HepG2 (cell line): ENCODE data around the gene ELN. TPM values are rescaled to one million over a fixed set of nuclear protein-coding genes. Genes with fewer than 3 reads are reported as not detected.

Source experiments
- ATAC-seq: fragments of 200-7000 bp; cut with Tn5 transposase; 3 replicates; pipeline ENCODE4 v1.9.1; 2020; ENCODE audit warnings: mild to moderate bottlenecking, moderate library complexity
- BruUV-seq: library from RNA; stranded (reverse); fragments of 400-500 nt; replicated peaks from 2 replicates; lab custom pipeline; 2021; lab: Mats Ljungman, UMichigan
- CTCF ChIA-PET: fragments of 300-600 bp; formaldehyde crosslinking; extraction: SDS; loops from one replicate; lab custom pipeline; 2021; ENCODE audit warnings: low total read pairs, inconsistent platforms, low intra/inter-chr PET ratio; lab: Yijun Ruan, JAX
- POLR2A ChIA-PET: fragments of 350-600 bp; sonication (Branson Sonifier 250); formaldehyde crosslinking; loops from one replicate; lab custom pipeline; 2020; ENCODE audit warnings: antibody characterized with exemption, inconsistent platforms; lab: Yijun Ruan, JAX
- DNase-seq: peaks from one replicate; pipeline ENCODE4 v3.0.0-alpha.2; 2015; ENCODE audit warnings: low spot score
- FAIRE-seq: peaks from 3 replicates; lab custom pipeline; 2011; peaks lifted over from hg19 to GRCh38; lab: Jason Lieb, UNC
- H2AFZ ChIP-seq: one replicate; pipeline ENCODE4 v1.6.1; 2011; ENCODE audit warnings: low read length, inconsistent platforms
- H3K27ac ChIP-seq: fragments of 300-600 bp; 3 replicates; pipeline ENCODE4 v1.8.0; 2011; ENCODE audit warnings: mixed run types, mild to moderate bottlenecking, mixed read lengths, low read length, inconsistent platforms; ENCODE audit not compliant: insufficient read depth; ENCODE audit errors: extremely low read length
- H3K27me3 ChIP-seq, 2 experiments: fragments of 200-600 bp in 1 of 2; 2 replicates in 1 of 2; 3 replicates in 1 of 2; pipeline versions ENCODE4 v1.6.0 to v1.8.0; 2011; ENCODE audit warnings: low read length in 2 of 2, mild to moderate bottlenecking in 2 of 2, moderate library complexity in 2 of 2, inconsistent platforms in 1 of 2; ENCODE audit not compliant: insufficient read depth in 2 of 2, control insufficient read depth in 1 of 2
- H3K36me3 ChIP-seq, 2 experiments: fragments of 200-600 bp in 1 of 2; replicated peaks in 1 of 2; 2 replicates in 1 of 2; 3 replicates in 1 of 2; pipeline versions ENCODE4 v1.5.1 to v1.8.0; 2011; ENCODE audit warnings: low read length in 2 of 2, inconsistent platforms in 1 of 2; ENCODE audit not compliant: insufficient read depth in 2 of 2, control insufficient read depth in 1 of 2
- H3K4me1 ChIP-seq: 2 replicates; pipeline ENCODE4 v1.5.1; 2012; ENCODE audit warnings: low read length, inconsistent platforms; ENCODE audit not compliant: insufficient read depth
- H3K4me2 ChIP-seq: 2 replicates; pipeline ENCODE4 v1.6.0; 2011; ENCODE audit warnings: low read depth, low read length, inconsistent platforms
- H3K4me3 ChIP-seq, 3 experiments: fragments of 200-600 bp in 1 of 3; sonication (generic), shearing (Covaris generic) in 1 of 3; replicated peaks in 1 of 3; 2 replicates each; pipeline ENCODE4 v1.5.1; 2011 to 2016; ENCODE audit warnings: low read length in 3 of 3, inconsistent platforms in 2 of 3, low read depth in 2 of 3, mild to moderate bottlenecking in 2 of 3, control low read depth in 1 of 3, mixed read lengths in 1 of 3; ENCODE audit not compliant: insufficient read depth in 1 of 3
- H3K79me2 ChIP-seq: one replicate; pipeline ENCODE4 v1.6.1; 2011; ENCODE audit warnings: low read length, inconsistent platforms; ENCODE audit not compliant: insufficient read depth
- H3K9ac ChIP-seq: 2 replicates; pipeline ENCODE4 v1.6.0; 2011; ENCODE audit warnings: mild to moderate bottlenecking, low read depth, low read length, inconsistent platforms; ENCODE audit not compliant: insufficient read depth
- H3K9me3 ChIP-seq: 2 replicates; pipeline ENCODE4 v1.5.1; 2012; ENCODE audit warnings: mild to moderate bottlenecking, low read length
- H4K20me1 ChIP-seq: 2 replicates; pipeline ENCODE4 v1.6.0; 2011; ENCODE audit warnings: inconsistent platforms, mild to moderate bottlenecking, low read length, moderate library complexity; ENCODE audit not compliant: insufficient read depth
- FOXA3 ChIP-seq: IDR thresholded peaks from 2 replicates; pipeline ENCODE4 v1.6.1; 2016; ENCODE audit warnings: missing genetic modification reagents, missing compliant biosample characterization
- FOXO1 ChIP-seq: sonication (generic); formaldehyde crosslinking; IDR thresholded peaks from 2 replicates; pipeline ENCODE4 v1.4.0; 2020; ENCODE audit warnings: missing genetic modification reagents
- HHEX ChIP-seq: IDR thresholded peaks from 2 replicates; pipeline ENCODE4 v1.6.1; 2016; ENCODE audit warnings: control low read depth
- JUNB ChIP-seq: sonication (generic); formaldehyde crosslinking; IDR thresholded peaks from 2 replicates; pipeline ENCODE4 v1.8.0; 2022; ENCODE audit warnings: missing genetic modification reagents, mild to moderate bottlenecking, borderline replicate concordance
- LCORL ChIP-seq, 2 experiments: fragments of 450-650 bp in 1 of 2; sonication (generic) in 1 of 2; formaldehyde crosslinking in 1 of 2; IDR thresholded peaks; 2 replicates each; pipeline versions ENCODE4 v1.5.0 to v1.6.1; 2017 to 2020; ENCODE audit warnings: antibody characterized with exemption in 1 of 2, missing genetic modification reagents in 1 of 2
- PHF21A ChIP-seq: sonication (generic); formaldehyde crosslinking; IDR thresholded peaks from 2 replicates; pipeline ENCODE4 v1.5.0; 2020; ENCODE audit warnings: mild to moderate bottlenecking, missing genetic modification reagents
- RXRA ChIP-seq: sonication (generic); formaldehyde crosslinking; IDR thresholded peaks from 2 replicates; pipeline ENCODE4 v1.5.1; 2020; ENCODE audit warnings: missing genetic modification reagents
- TCF7 ChIP-seq: sonication (generic); IDR thresholded peaks from 2 replicates; pipeline ENCODE4 v1.6.1; 2016; ENCODE audit warnings: antibody characterized with exemption, low read depth
- ZNF292 ChIP-seq: sonication (generic); formaldehyde crosslinking; IDR thresholded peaks from 2 replicates; pipeline ENCODE4 v1.8.1; 2022; ENCODE audit warnings: mild to moderate bottlenecking, low read depth, missing genetic modification reagents, borderline replicate concordance
- ZNF331 ChIP-seq: sonication (generic); formaldehyde crosslinking; IDR thresholded peaks from 2 replicates; pipeline ENCODE4 v1.4.0; 2020; ENCODE audit warnings: missing genetic modification reagents
- ZNF33A ChIP-seq: sonication (generic); formaldehyde crosslinking; IDR thresholded peaks from 2 replicates; pipeline ENCODE4 v1.5.1; 2020; ENCODE audit warnings: missing genetic modification reagents, mild to moderate bottlenecking, moderate library complexity, borderline replicate concordance
- ZNF891 ChIP-seq: sonication (generic); formaldehyde crosslinking; IDR thresholded peaks from 2 replicates; pipeline ENCODE4 v1.5.0; 2020; ENCODE audit warnings: mild to moderate bottlenecking, missing genetic modification reagents
- WGBS: methylation state at CpG from one replicate; pipeline ENCODE4 v1.1.6; 2017; ENCODE audit warnings: low lambda C conversion rate; 5-methylcytosine and 5-hydroxymethylcytosine counted together
- in situ Hi-C: cut with HindIII; loops from 2 replicates; pipeline ENCODE4 v1.10.0; 2017; ENCODE audit warnings: low pct_unique_long_range_greater_than_20kb; ENCODE audit not compliant: extremely low pct_ligation_motif_present
- intact Hi-C: fragments of 100-400 bp; cut with micrococcal nuclease; formaldehyde crosslinking; loops from one replicate; pipeline ENCODE4 v1.10.0; 2022; ENCODE audit not compliant: unreplicated experiment
- polyA plus RNA-seq, 8 experiments: library from polyadenylated mRNA; depleted of rRNA in 3 of 8; stranded (reverse) in 7 of 8; unstranded in 1 of 8; fragments of >200 nt; fragmentation: Illumina TruSeq in 4 of 8; extraction: Trizol in 4 of 8; gene quantifications; 2 replicates each; pipeline versions ENCODE4 v1.2.1 to v1.2.3, GENCODE V29; 2011 to 2016; ENCODE audit warnings: low read depth in 4 of 8, missing spikeins in 1 of 8, mixed read lengths in 1 of 8; ENCODE audit not compliant: insufficient read depth in 1 of 8
- total RNA-seq, 5 experiments: library from RNA; depleted of rRNA; stranded (reverse); fragments of >200 nt; fragmentation: Illumina TruSeq; extraction: Trizol; gene quantifications; 2 replicates each; pipeline ENCODE4 v1.2.3, GENCODE V29; 2016; ENCODE audit warnings: low read depth in 1 of 5
- TF ChIP-seq, protein P1 (sequence below): sonication (generic); formaldehyde crosslinking; IDR thresholded peaks from 2 replicates; pipeline ENCODE4 v1.5.0; 2020; ENCODE audit warnings: missing genetic modification reagents
- TF ChIP-seq, protein P2 (sequence below): sonication (generic); formaldehyde crosslinking; IDR thresholded peaks from 2 replicates; pipeline ENCODE4 v1.4.0; 2020; ENCODE audit warnings: missing genetic modification reagents, borderline replicate concordance
- TF ChIP-seq, protein P3 (sequence below): IDR thresholded peaks from 2 replicates; pipeline ENCODE4 v1.6.1; 2016; ENCODE audit warnings: mild to moderate bottlenecking
- TF ChIP-seq, protein P4 (sequence below): sonication (generic); formaldehyde crosslinking; IDR thresholded peaks from 2 replicates; pipeline ENCODE4 v1.5.0; 2020; ENCODE audit warnings: missing genetic modification reagents

Gene ELN
- total and polyA plus RNA-seq, 2 of the 13 experiments (the other 11 are each of a cell fraction or from before 2014, with no cell fraction given): 0.15 to 0.37 TPM

GRCh38 chr7:73980206-73980605 lies 47.8 kb upstream of the ELN start:
- Histone ChIP-seq H3K4me1 (peaks cover 39% of the 10 kb centered on the region), H3K4me2 (no peak overlapping the region), H2AFZ (no peak overlapping the region), H3K27ac (peak overlapping the region; percentile 30), H3K4me3 (no peak overlapping the region), H3K36me3 (no peaks in the 10 kb centered on the region), H4K20me1 (no peaks in the 10 kb centered on the region), H3K9me3 (no peaks in the 10 kb centered on the region), H3K9ac (no peak overlapping the region), H3K79me2 (no peaks in the 10 kb centered on the region), H3K27me3 (peaks cover 1 to 13% of the 10 kb centered on the region in 2 experiments; a peak in 3 of 5 replicates)
- intact Hi-C loops: no loop called here
- CTCF ChIA-PET: no interaction called here
- DNase-seq: peak; percentile 86
- in situ Hi-C loops: no loop called here
- POLR2A ChIA-PET: no interaction called here
- WGBS: 0% methylated on average over 2 of the region's 6 CpGs
- peak; percentile 66 for FAIRE-seq
- ATAC-seq: peak; percentile 69
- BruUV-seq: no TSS peak
- no peak for TF ChIP-seq ZNF33A (CRISPR knock-in tag)
- no peak for TF ChIP-seq JUNB (CRISPR knock-in tag)
- TF ChIP-seq ZNF331 (CRISPR knock-in tag): peak; percentile 26; the same call in 1 of the 2 replicates
- TF ChIP-seq, protein P1, sequence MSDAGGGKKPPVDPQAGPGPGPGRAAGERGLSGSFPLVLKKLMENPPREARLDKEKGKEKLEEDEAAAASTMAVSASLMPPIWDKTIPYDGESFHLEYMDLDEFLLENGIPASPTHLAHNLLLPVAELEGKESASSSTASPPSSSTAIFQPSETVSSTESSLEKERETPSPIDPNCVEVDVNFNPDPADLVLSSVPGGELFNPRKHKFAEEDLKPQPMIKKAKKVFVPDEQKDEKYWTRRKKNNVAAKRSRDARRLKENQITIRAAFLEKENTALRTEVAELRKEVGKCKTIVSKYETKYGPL (CRISPR knock-in tag): no peak
- peak; percentile 74 for TF ChIP-seq TCF7
- TF ChIP-seq LCORL (IDR thresholded peaks at IDR 0.05): no peak
- TF ChIP-seq LCORL (CRISPR knock-in tag; IDR thresholded peaks at IDR 0.05): peak; percentile 56; the same call in 1 of the 2 replicates
- peak; percentile 63; the same call in 1 of the 2 replicates for TF ChIP-seq PHF21A (CRISPR knock-in tag)
- TF ChIP-seq HHEX (CRISPR knock-in tag): peak; percentile 38; the same call in 1 of the 2 replicates
- TF ChIP-seq RXRA (CRISPR knock-in tag): peak; percentile 40; the same call in 1 of the 2 replicates
- TF ChIP-seq, protein P2, sequence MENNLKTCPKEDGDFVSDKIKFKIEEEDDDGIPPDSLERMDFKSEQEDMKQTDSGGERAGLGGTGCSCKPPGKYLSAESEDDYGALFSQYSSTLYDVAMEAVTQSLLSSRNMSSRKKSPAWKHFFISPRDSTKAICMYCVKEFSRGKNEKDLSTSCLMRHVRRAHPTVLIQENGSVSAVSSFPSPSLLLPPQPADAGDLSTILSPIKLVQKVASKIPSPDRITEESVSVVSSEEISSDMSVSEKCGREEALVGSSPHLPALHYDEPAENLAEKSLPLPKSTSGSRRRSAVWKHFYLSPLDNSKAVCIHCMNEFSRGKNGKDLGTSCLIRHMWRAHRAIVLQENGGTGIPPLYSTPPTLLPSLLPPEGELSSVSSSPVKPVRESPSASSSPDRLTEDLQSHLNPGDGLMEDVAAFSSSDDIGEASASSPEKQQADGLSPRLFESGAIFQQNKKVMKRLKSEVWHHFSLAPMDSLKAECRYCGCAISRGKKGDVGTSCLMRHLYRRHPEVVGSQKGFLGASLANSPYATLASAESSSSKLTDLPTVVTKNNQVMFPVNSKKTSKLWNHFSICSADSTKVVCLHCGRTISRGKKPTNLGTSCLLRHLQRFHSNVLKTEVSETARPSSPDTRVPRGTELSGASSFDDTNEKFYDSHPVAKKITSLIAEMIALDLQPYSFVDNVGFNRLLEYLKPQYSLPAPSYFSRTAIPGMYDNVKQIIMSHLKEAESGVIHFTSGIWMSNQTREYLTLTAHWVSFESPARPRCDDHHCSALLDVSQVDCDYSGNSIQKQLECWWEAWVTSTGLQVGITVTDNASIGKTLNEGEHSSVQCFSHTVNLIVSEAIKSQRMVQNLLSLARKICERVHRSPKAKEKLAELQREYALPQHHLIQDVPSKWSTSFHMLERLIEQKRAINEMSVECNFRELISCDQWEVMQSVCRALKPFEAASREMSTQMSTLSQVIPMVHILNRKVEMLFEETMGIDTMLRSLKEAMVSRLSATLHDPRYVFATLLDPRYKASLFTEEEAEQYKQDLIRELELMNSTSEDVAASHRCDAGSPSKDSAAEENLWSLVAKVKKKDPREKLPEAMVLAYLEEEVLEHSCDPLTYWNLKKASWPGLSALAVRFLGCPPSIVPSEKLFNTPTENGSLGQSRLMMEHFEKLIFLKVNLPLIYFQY (CRISPR knock-in tag): peak; percentile 60; the same call in 1 of the 2 replicates
- TF ChIP-seq, protein P3, sequence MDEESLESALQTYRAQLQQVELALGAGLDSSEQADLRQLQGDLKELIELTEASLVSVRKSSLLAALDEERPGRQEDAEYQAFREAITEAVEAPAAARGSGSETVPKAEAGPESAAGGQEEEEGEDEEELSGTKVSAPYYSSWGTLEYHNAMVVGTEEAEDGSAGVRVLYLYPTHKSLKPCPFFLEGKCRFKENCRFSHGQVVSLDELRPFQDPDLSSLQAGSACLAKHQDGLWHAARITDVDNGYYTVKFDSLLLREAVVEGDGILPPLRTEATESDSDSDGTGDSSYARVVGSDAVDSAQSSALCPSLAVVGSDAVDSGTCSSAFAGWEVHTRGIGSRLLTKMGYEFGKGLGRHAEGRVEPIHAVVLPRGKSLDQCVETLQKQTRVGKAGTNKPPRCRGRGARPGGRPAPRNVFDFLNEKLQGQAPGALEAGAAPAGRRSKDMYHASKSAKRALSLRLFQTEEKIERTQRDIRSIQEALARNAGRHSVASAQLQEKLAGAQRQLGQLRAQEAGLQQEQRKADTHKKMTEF (CRISPR knock-in tag): peak; percentile 39; the same call in 1 of the 2 replicates
- TF ChIP-seq, protein P4, sequence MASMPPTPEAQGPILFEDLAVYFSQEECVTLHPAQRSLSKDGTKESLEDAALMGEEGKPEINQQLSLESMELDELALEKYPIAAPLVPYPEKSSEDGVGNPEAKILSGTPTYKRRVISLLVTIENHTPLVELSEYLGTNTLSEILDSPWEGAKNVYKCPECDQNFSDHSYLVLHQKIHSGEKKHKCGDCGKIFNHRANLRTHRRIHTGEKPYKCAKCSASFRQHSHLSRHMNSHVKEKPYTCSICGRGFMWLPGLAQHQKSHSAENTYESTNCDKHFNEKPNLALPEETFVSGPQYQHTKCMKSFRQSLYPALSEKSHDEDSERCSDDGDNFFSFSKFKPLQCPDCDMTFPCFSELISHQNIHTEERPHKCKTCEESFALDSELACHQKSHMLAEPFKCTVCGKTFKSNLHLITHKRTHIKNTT (CRISPR knock-in tag): no peak
- TF ChIP-seq FOXO1 (CRISPR knock-in tag): peak; percentile 65; the same call in 1 of the 2 replicates
- TF ChIP-seq ZNF292 (CRISPR knock-in tag): peak; percentile 83
- 0 out of 2 replicates have a peak, but pooled peaks have one; percentile 21 for TF ChIP-seq FOXA3 (CRISPR knock-in tag)
- no peak for TF ChIP-seq ZNF891 (CRISPR knock-in tag)
